NCI-H1417 (cell line): Measurements from ENCODE around the gene PCDHGA9.
"Not testable (repeated sequence)": the region's sequence is repeated elsewhere in the genome, so short reads cannot be mapped to it uniquely, and the experiment has no call there.

Experiments used
- DNase-seq, 3 experiments: peaks; one replicate each; lab custom pipeline; 2025; lab: John Stamatoyannopoulos, UW

PCDHGA9 gene

GRCh38 chr5:141402553-141403243 is at the start of gene PCDHGA9:
Gene PCDHGA9, plus strand, starts transcription at chr5:141402778. Its CDS starts 175 bp downstream, at chr5:141402953.
- DNase-seq = peak in 1 of 3 experiments; percentile 1

- no peak for DNase-seq
These were observed 47.6 kb upstream of the PCDHGA9 start, which contains the start of gene PCDHGA4 for GRCh38 chr5:141354900-141355469. Gene PCDHGA4, plus strand, starts transcription at chr5:141355021. Its CDS starts 87 bp downstream, at chr5:141355108.

- DNase-seq = no peak
These were observed 46.9 kb upstream of the PCDHGA9 start for GRCh38 chr5:141355641-141356040.

GRCh38 chr5:141356133-141356532 is 46.4 kb upstream of the PCDHGA9 start:
- DNase-seq = no peak

GRCh38 chr5:141356950-141357349 is 45.6 kb upstream of the PCDHGA9 start:
- DNase-seq = no peak

GRCh38 chr5:141359790-141360426 is 42.7 kb upstream of the PCDHGA9 start, which contains the start of gene PCDHGB2:
Gene PCDHGB2, plus strand, starts transcription at chr5:141359994. Its CDS starts 142 bp downstream, at chr5:141360136.
- peak in 1 of 3 experiments; percentile 1 for DNase-seq

- DNase-seq = no peak
These were observed 41.9 kb upstream of the PCDHGA9 start for GRCh38 chr5:141360685-141361084.

GRCh38 chr5:141362719-141363118 is 39.9 kb upstream of the PCDHGA9 start:
- DNase-seq = no peak

GRCh38 chr5:141363952-141364660 is 38.5 kb upstream of the PCDHGA9 start, which contains the start of gene PCDHGA5:
Gene PCDHGA5, plus strand, starts transcription at chr5:141364162. Its CDS starts 169 bp downstream, at chr5:141364331.
- DNase-seq = no peak

- no peak for DNase-seq
These were observed 36.3 kb upstream of the PCDHGA9 start for GRCh38 chr5:141366016-141366896.

- DNase-seq = no peak
These were observed 32.4 kb upstream of the PCDHGA9 start, which contains the start of gene PCDHGB3 for GRCh38 chr5:141369994-141370848. Gene PCDHGB3, plus strand, starts transcription at chr5:141370242. Its CDS starts 153 bp downstream, at chr5:141370395.

- DNase-seq = no peak
These were observed 30.8 kb upstream of the PCDHGA9 start for GRCh38 chr5:141371572-141372475.

GRCh38 chr5:141373673-141374317 is 28.8 kb upstream of the PCDHGA9 start, which contains the start of gene PCDHGA6:
Gene PCDHGA6, plus strand, starts transcription at chr5:141373891. Its CDS starts 193 bp downstream, at chr5:141374084.
- DNase-seq = peak in 1 of 3 experiments; percentile 0

GRCh38 chr5:141374627-141375026 is 28.0 kb upstream of the PCDHGA9 start:
- DNase-seq = no peak

GRCh38 chr5:141375444-141376155 is 27.0 kb upstream of the PCDHGA9 start:
- DNase-seq = not testable (repeated sequence)

GRCh38 chr5:141382469-141383294 is 19.9 kb upstream of the PCDHGA9 start, which contains the start of gene PCDHGA7:
Gene PCDHGA7, plus strand, starts transcription at chr5:141382742. Its CDS starts 158 bp downstream, at chr5:141382900.
- no peak for DNase-seq

GRCh38 chr5:141383345-141383744 is 19.2 kb upstream of the PCDHGA9 start:
- no peak for DNase-seq
